Measurements from ENCODE around the gene JAML. TPM values are rescaled to one million over a fixed set of nuclear protein-coding genes. Genes with fewer than 3 reads are reported as not detected.

Gene JAML
- total RNA-seq, 1 experiment from 2014 or later, result 0.30 TPM

DNA sequence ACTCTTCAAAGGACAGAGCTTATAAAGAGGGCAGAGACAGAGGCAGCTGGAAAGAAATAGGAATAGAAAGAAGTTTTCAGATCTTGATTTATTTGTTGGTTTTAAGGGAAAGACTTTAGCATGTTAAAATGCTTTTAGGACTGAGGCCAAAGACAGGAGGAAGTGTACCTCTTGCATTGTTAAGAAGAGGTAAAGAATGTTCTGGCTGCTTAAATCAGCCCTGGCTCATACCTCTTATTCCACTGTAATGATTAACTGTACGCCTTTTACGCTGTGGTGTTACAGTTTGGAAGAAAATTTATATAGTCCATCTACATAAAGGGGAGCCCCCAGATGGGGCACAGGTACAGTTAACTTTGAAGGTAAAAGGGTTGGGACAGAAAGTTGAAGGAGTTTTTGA is 49.4 kb upstream of the JAML start (continued):
- TF ChIP-seq FOSL1 (IDR thresholded peaks at IDR 0.05; ENCODE audit: low read depth) (no peak), ZFX (IDR thresholded peaks at IDR 0.05) (no peak), CBX3 (IDR thresholded peaks at IDR 0.05; ENCODE audit: low read depth) (no peak), TCF7L2 (IDR thresholded peaks at IDR 0.05; ENCODE audit: borderline replicate concordance, extremely low read depth, insufficient read depth, insufficient read length) (no peak), MAX (IDR thresholded peaks at IDR 0.05) (no peak)

GRCh38 chr11:118272001-118272400 is 47.2 kb upstream of the JAML start:
- Histone ChIP-seq H3K9me2 (ENCODE audit: insufficient read depth) (no peaks in the 10 kb centered on the region), H3K4me3 (replicated peaks in 1 of 2; ENCODE audit: low read depth in 1 of 2, low read length in 2 of 2) (no peak overlapping the region), H3K9ac (ENCODE audit: low read length) (no peak overlapping the region), H3K9me3 (ENCODE audit: control insufficient read depth in 1 of 2, insufficient read depth in 1 of 2, low read depth in 1 of 2, low read length in 2 of 2) (no peaks in the 10 kb centered on the region), H4K20me1 (ENCODE audit: insufficient read depth) (no peaks in the 10 kb centered on the region), H3K27me3 (ENCODE audit: insufficient read depth, low read length) (no peaks in the 10 kb centered on the region), H3K27ac (ENCODE audit: low read depth, low read length) (no peak overlapping the region), H2AFZ (ENCODE audit: low read depth, low read length, poor library complexity, severe bottlenecking) (no peak overlapping the region), H3K4me2 (ENCODE audit: low read length) (no peak overlapping the region), H3K79me2 (ENCODE audit: insufficient read depth, low read length) (no peaks in the 10 kb centered on the region), H3K4me1 (ENCODE audit: control insufficient read depth in 1 of 2, insufficient read depth in 2 of 2, low read length in 2 of 2) (peaks cover 0 to 9% of the 10 kb centered on the region in 2 experiments; a peak in 3 of 4 replicates), H3K36me3 (ENCODE audit: control insufficient read depth in 1 of 2, insufficient read depth in 2 of 2, low read length in 2 of 2) (no peaks in the 10 kb centered on the region)
- no peak for TF ChIP-seq MAX (IDR thresholded peaks at IDR 0.05)
- no peak for TF ChIP-seq POLR2A (IDR thresholded peaks at IDR 0.05; ENCODE audit: borderline replicate concordance, extremely low read depth, insufficient read depth, insufficient read length)
- TF ChIP-seq SRF (IDR thresholded peaks at IDR 0.05; ENCODE audit: low read depth), result no peak
- TF ChIP-seq POLR2AphosphoS5 (IDR thresholded peaks at IDR 0.05; ENCODE audit: low read depth, low read length), result no peak
- no peak for TF ChIP-seq FOSL1 (IDR thresholded peaks at IDR 0.05; ENCODE audit: low read depth)
- no peak for TF ChIP-seq EGR1 (IDR thresholded peaks at IDR 0.05; ENCODE audit: low read depth)
- TF ChIP-seq, protein P1, sequence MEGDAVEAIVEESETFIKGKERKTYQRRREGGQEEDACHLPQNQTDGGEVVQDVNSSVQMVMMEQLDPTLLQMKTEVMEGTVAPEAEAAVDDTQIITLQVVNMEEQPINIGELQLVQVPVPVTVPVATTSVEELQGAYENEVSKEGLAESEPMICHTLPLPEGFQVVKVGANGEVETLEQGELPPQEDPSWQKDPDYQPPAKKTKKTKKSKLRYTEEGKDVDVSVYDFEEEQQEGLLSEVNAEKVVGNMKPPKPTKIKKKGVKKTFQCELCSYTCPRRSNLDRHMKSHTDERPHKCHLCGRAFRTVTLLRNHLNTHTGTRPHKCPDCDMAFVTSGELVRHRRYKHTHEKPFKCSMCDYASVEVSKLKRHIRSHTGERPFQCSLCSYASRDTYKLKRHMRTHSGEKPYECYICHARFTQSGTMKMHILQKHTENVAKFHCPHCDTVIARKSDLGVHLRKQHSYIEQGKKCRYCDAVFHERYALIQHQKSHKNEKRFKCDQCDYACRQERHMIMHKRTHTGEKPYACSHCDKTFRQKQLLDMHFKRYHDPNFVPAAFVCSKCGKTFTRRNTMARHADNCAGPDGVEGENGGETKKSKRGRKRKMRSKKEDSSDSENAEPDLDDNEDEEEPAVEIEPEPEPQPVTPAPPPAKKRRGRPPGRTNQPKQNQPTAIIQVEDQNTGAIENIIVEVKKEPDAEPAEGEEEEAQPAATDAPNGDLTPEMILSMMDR (IDR thresholded peaks at IDR 0.05 in 2 of 3, conservative IDR thresholded peaks at IDR 0.05 in 1 of 3; ENCODE audit: borderline replicate concordance in 1 of 3, insufficient read depth in 1 of 3, low read depth in 2 of 3, low read length in 2 of 3), result no peak
- TF ChIP-seq, protein P2, sequence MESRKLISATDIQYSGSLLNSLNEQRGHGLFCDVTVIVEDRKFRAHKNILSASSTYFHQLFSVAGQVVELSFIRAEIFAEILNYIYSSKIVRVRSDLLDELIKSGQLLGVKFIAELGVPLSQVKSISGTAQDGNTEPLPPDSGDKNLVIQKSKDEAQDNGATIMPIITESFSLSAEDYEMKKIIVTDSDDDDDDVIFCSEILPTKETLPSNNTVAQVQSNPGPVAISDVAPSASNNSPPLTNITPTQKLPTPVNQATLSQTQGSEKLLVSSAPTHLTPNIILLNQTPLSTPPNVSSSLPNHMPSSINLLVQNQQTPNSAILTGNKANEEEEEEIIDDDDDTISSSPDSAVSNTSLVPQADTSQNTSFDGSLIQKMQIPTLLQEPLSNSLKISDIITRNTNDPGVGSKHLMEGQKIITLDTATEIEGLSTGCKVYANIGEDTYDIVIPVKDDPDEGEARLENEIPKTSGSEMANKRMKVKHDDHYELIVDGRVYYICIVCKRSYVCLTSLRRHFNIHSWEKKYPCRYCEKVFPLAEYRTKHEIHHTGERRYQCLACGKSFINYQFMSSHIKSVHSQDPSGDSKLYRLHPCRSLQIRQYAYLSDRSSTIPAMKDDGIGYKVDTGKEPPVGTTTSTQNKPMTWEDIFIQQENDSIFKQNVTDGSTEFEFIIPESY (IDR thresholded peaks at IDR 0.05; ENCODE audit: extremely low read depth, insufficient replicate concordance, low read length), result no peak
- no peak for TF ChIP-seq EZH2 (IDR thresholded peaks at IDR 0.05)
- ATAC-seq (no peak), DNase-seq (ENCODE audit: low read depth, low spot score) (no peak)
- ChIA-PET RAD21 (ENCODE audit: low non-redundant PET in 1 of 2, low total read pairs in 2 of 2, uncharacterized antibody in 2 of 2, unreplicated experiment in 2 of 2) (no interaction called here), CTCF (no interaction called here), POLR2A (no interaction called here)
- BruUV-seq (replicated peaks), result no TSS peak
- intact Hi-C loops (cut with micrococcal nuclease), result no loop called here
